SK-N-SH treated with all-trans-retinoic acid at 6 μM for 48 hours (cell line): Measurements from ENCODE around the gene AGPAT3.

Experiments
- ARNTL ChIP-seq: fragments of 450-650 bp; formaldehyde crosslinking; IDR thresholded peaks from 2 replicates; pipeline ENCODE4 v1.5.0; 2020; ENCODE audit warnings: low read depth, mild to moderate bottlenecking, moderate library complexity, borderline replicate concordance
- ISL1 ChIP-seq: fragments of 250-450 bp; sonication (Bioruptor Pico); IDR thresholded peaks from 2 replicates; pipeline ENCODE4 v2.1.2; 2022; ENCODE audit warnings: mild to moderate bottlenecking, moderate library complexity
- RARB ChIP-seq: fragments of 250-450 bp; sonication (Bioruptor Pico); IDR thresholded peaks from 2 replicates; pipeline ENCODE4 v1.8.0; 2021; ENCODE audit warnings: mild to moderate bottlenecking, moderate library complexity
- TOX ChIP-seq: fragments of 250-450 bp; sonication (Bioruptor Pico); IDR thresholded peaks from 2 replicates; pipeline ENCODE4 v1.8.0; 2021; ENCODE audit warnings: mild to moderate bottlenecking, moderate library complexity, borderline replicate concordance
- ZNF565 ChIP-seq: fragments of 450-650 bp; formaldehyde crosslinking; conservative IDR thresholded peaks from 2 replicates; pipeline ENCODE4 v1.5.0; 2020; ENCODE audit warnings: low read depth, mild to moderate bottlenecking, moderate library complexity
- ZNF70 ChIP-seq: fragments of 450-650 bp; formaldehyde crosslinking; IDR thresholded peaks from 2 replicates; pipeline ENCODE4 v1.5.0; 2020; ENCODE audit warnings: mild to moderate bottlenecking, moderate library complexity

DNA sequence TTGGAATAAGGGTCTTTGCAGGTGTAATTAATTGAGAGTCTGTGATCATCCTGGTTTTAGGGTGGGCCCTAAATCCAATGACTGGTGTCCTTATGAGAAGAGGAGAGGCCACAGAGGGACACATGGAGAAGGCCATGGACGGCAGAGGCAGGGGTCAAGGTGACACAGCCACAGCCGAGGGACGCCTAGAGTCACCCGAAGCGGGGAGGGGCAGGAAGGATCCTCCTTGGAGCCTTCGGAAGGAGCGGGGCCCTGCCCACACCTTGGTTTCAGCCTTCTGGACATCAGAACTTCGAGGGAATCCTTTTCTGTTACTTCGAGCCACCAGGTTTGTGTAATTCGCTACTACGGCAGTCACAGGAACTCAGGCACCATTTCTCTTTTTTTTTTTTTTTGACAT is 44.6 kb upstream of the AGPAT3 start:
- TF ChIP-seq RARB (CRISPR knock-in tag), result no peak
- no peak for TF ChIP-seq ZNF70 (CRISPR knock-in tag)
- TF ChIP-seq ZNF565 (CRISPR knock-in tag), result no peak
- TF ChIP-seq ISL1 (CRISPR knock-in tag), result no peak
- no peak for TF ChIP-seq ARNTL (CRISPR knock-in tag)
- no peak for TF ChIP-seq TOX
